Measurements from ENCODE around the gene MAGEA9.
"Not testable (repeated sequence)": the region's sequence is repeated elsewhere in the genome, so short reads cannot be mapped to it uniquely, and the experiment has no call there.

MAGEA9 gene, protein sequence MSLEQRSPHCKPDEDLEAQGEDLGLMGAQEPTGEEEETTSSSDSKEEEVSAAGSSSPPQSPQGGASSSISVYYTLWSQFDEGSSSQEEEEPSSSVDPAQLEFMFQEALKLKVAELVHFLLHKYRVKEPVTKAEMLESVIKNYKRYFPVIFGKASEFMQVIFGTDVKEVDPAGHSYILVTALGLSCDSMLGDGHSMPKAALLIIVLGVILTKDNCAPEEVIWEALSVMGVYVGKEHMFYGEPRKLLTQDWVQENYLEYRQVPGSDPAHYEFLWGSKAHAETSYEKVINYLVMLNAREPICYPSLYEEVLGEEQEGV

GRCh38 chrX:149781727-149782126, at the start of gene MAGEA9:
Gene MAGEA9 (plus strand): TSS chrX:149781930. CDS start chrX:149786211, 4,281 bp downstream.
- DNase-seq = not testable (repeated sequence)

GRCh38 chrX:149742269-149742668, 39.5 kb upstream of the MAGEA9 start:
- not testable (repeated sequence) for DNase-seq

DNA sequence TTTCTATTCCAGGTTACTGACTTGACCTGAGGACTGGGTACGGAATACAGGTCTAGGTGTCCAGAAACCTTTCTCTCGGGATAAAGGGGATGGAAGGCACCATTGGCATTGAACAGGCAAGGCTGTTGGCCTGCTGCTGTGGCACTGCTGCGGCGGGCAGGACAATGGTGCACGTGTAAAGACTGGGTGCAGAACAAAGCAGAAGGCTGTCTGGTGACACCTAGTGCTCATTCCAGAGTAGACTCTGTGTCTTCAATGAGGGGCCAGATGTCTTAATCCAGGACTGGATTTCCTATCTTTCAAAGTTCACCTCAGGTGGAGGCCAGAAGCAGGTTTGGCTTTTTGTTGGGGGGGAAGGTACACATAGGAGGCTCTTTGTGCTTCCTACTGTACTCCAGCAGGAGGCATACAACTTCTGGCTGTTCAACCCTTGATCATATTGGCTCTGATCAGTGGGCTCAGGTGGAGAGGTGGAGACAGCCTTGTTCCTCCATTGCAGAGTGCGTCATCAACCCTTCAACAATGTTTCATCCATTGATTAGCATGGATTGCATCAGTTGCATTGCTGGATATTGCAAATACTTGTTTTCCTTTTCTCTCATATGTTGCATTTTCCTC, 35.2 kb upstream of the MAGEA9 start:
- DNase-seq = not testable (repeated sequence)

DNA sequence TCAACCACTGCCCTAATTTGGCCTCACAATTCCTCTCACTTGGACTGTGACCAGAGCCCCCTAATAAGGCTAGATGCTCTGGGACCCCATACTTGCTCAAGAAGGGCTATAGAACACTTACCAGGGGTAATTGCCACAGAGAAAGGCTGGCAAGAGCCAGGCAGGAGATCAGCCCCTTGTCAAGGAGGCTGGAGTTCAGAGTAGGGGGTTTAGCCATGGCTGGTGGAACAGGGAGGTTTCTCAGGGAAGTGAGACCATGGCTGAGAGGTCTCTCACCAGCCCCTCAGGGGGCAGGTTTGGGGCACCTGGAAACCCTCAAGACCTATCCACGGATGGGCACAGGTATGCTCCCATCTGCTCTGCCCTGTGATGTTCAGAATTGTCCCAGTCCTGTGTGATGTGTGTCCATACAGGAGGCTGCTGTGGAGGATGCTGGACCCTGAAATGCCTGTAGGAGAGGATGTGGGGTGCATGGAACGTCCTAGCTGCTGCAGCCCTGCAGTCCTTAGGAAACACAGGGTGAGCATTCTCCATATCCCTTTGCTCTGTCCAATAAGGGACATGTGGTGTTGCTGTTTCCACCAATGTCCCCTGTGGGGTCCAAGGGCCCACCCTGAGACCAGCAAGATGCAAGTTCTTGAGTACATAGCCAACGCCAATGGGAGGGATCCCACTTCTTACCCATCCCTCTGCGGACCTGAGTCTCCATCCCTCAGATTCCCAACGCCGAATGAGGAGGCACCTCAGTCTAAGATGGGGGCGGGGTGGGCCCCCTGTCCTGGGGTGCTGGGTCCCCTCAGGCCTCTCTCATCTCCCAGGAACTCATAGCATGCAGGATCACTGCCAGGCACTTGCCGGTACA, 24.3 kb upstream of the MAGEA9 start:
- DNase-seq = no peak

DNA sequence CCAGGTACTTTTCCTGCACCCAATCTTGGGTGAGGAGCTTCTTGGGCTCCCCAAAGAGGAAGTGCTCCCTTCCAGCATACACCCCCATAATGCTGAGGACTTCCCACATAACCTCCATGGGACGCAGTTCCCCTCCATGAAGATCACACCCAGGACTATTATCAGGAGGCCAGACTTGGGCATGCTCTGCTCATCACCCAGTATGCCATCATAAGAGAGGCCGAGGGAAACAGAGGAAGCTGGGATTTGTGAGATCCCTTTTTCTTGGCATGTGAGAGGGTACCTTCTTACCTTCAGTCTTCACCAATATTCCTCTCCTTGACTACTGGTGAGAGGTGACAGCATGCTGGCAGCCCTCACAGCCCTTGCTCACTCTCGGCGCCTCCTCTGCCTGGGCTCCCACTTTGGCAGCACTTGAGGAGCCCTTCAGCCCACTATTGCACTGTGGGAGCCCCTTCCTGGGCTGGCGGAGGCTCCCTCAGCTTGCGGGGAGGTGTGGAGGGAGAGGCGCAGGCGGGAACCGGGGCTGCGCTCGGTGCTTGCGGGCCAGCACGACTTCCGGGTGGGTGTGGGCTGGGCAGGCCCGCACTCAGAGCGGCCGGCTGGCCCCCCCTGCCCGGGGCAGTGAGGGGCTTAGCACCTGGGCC, 23.5 kb upstream of the MAGEA9 start:
- DNase-seq = no peak

GRCh38 chrX:149758715-149759078, 23.0 kb upstream of the MAGEA9 start:
- DNase-seq = not testable (repeated sequence)

- DNase-seq = no peak
Observed at GRCh38 chrX:149759824-149760223, 21.9 kb upstream of the MAGEA9 start.

DNA sequence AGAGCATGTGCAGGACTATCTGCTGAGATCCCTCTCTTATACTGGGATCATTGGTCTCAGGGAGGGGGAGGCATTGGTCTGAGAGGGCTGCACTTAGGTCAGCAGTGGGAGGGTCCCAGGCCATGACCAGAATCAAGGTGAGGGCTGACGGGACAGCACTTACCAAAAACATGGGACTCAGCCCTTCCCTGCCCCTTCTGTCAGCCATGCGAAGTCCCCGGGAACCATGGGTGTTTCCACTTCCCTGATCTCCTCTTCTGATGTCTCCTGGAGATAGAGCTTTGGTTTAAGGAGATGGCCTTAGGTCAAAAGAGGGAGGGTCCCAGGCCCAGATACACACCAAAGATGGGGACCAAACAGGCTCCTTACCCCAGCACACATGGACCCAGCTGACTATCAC, 20.8 kb upstream of the MAGEA9 start:
- DNase-seq = no peak

- not testable (repeated sequence) for DNase-seq
Observed at GRCh38 chrX:149761858-149762674, 19.7 kb upstream of the MAGEA9 start.

- no peak for DNase-seq
Observed at GRCh38 chrX:149762696-149763614, 18.8 kb upstream of the MAGEA9 start.

DNA sequence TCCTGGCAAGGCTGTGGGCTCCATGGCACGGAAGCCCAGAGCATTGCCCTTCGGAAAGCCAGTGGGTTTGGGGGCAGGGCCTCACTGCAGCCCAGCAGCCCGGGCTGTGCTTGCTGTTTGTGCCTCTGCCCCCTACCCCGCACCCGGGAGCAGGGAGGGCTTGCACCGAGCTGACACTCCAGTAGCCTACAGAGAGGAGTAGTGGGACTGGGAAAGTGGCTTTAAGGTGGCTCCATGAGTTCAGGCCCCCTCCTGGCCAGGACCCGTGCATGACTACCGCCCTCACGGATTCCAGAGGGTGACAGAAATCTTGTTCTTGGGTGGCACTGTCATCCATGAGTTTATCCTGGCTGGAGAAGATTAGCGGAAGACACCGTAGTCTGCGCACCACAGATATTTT, 11.4 kb upstream of the MAGEA9 start:
- DNase-seq = not testable (repeated sequence)

DNA sequence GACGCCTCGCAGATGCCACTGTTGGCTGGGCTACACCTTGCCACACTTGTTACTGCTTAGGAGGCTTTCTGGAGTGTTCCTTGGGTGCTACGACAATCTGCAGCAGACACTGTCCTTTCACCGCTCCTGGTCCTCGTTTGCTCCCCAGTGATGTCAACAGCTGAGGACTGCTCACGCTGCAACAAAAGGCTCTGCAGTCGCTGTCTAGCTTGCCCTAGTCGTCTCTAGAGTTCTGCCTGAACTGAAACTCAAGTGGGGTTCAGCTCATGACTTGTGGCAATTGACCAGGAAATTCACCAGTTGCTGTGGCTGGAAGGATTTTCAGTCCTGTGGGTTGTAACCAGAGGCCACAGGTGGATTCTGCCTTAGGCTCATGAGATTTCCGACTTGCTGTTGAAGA, 8.7 kb upstream of the MAGEA9 start:
- DNase-seq = not testable (repeated sequence)

GRCh38 chrX:149773768-149774167, 8.0 kb upstream of the MAGEA9 start, which contains the start of gene HSFX1:
Gene HSFX1 (plus strand): TSS chrX:149774068. CDS start chrX:149774682, 614 bp downstream.
- DNase-seq = not testable (repeated sequence)

DNA sequence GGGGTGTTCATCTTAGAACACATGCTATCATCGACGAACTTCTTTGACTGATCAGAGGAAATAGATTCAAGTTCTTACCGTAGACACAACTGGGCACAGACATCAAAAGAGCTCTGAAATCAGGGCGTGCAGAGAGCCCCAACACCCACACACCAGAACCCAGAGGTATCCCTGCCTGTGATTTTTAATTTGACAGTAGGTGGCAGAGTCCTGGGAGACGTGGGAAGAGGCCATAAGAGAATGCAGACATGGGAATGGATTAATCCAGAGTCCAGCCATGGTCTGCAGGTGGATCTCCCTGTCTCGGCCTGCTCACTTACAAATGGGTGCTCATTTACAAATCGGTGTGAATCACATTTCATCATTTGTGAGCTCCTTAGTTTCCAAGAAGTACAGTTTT, 3.7 kb upstream of the MAGEA9 start:
- DNase-seq = not testable (repeated sequence)

DNA sequence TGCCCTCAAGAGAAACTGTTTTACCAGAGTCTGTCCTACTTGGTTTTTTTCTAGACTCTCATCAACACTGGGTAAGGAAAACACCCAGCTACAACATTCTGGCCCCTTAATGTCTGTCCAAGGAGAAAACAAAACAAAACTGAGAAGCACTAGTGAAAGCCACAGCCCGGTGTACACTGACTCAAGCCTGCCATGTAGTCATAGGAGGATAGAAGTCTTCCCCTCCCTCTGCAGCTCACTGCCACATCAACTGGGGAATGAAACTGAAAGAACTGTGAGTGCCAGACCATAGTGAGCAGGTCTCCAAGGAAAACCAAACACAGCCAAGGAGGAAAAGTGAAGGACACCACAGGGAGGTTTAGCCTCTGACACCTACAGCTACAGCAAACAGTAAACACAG, 13.8 kb downstream of the MAGEA9 start:
- not testable (repeated sequence) for DNase-seq

DNA sequence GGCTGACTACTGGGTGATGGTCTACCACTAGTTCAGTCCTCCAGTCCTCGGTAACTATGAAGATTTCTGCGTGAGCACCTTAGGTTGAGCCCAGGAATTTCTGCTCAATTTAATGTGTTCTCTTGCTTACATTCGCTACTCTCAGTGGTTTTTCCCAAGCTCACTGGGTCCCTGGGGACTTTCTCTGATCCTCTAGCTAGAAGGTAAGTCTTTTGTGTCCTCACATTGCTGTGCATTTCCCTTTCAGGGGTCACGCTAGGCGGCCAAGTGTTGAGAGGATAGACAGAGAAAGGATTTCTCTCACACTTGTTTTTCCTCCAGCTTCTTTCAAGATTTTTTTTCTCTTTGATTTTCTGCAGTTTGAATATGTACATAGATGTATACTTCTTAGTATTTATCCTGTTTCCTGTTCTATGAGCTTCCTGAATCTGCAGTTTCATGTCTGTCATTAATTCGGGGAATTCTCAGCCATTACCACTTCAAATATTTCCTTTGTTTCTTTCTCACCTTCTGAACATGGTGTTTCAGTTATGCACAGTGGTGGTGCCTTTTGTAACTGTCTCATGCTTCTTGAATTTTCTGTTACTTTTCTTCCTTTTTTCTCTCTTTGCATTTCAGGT, 17.5 kb downstream of the MAGEA9 start:
- DNase-seq = no peak

GRCh38 chrX:149799938-149800337, 18.2 kb downstream of the MAGEA9 start:
- no peak for DNase-seq

DNA sequence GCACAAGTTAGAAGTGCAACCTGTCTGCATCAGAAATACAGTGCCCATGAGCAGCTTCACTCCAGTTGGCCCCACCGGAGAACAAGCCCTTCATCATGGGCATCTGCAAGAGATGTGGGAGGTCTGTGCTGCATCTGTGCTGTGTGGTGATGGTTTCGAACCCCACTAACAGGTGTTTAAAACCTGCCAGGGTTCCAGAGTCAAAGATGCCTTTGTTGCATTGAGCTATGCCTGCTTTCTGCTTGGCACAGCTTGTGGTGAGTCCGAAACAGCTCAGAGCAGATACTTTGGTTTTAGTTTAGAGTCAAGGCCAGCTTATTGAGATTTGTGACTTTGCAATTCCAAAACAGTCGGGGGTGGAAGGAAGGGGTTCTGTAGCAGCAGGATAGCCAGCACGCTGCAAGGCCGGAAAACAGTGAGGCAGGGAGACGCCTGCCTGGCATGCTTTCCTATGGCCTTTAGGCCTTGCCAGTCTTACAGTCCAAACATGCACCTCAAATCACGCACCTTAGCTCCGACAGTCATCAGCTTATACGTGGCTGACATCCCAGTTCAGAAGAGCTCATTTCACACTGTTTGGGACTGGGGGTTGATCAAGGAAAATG, 21.8 kb downstream of the MAGEA9 start:
- DNase-seq = no peak

GRCh38 chrX:149804102-149804501, 22.4 kb downstream of the MAGEA9 start:
- DNase-seq = no peak

All from activated CD4-positive, alpha-beta T cell treated with anti-CD3 and anti-CD28 coated beads, Interleukin-10, Interleukin-2, amounts not matched to agents 100 ng/mL and 50 ng/mL, durations not matched to agents 16 hours and 8 hours (primary cell).